Transverse colon (tissue), 4 donors: ENCODE data around the gene CPLX1. TPM values are rescaled to one million over a fixed set of nuclear protein-coding genes. Genes with fewer than 3 reads are reported as not detected.

Experiments
- DNase-seq: peaks from one replicate; pipeline ENCODE4 v3.0.0-alpha.2; 2019
- H3K27ac ChIP-seq, 4 donors: fragments of 200-600 bp; sonication (generic); 2 replicates each; pipeline ENCODE4 v1.5.1; 2016 to 2018; ENCODE audit warnings: inconsistent platforms in 4 of 4
- H3K27me3 ChIP-seq: fragments of 200-600 bp; sonication (generic); 2 replicates; pipeline ENCODE4 v1.5.1; 2017; ENCODE audit warnings: inconsistent platforms
- H3K36me3 ChIP-seq, 4 donors: fragments of 200-600 bp; sonication (generic); 2 replicates each; pipeline ENCODE4 v1.5.1; 2017 to 2019; ENCODE audit warnings: inconsistent platforms in 4 of 4
- H3K4me1 ChIP-seq, 4 donors: fragments of 200-600 bp; sonication (generic); 2 replicates each; pipeline ENCODE4 v1.5.1; 2017 to 2020; ENCODE audit warnings: inconsistent platforms in 4 of 4
- H3K4me3 ChIP-seq, 4 donors: fragments of 200-600 bp; sonication (generic); 1 replicate in 1 of 4; 2 replicates in 3 of 4; pipeline versions ENCODE4 v1.5.1 to v1.6.1; 2017 to 2019; ENCODE audit warnings: inconsistent platforms in 4 of 4
- H3K9me3 ChIP-seq, 2 donors: fragments of 200-600 bp; sonication (generic); 2 replicates each; pipeline ENCODE4 v1.5.1; 2017 to 2019; ENCODE audit warnings: inconsistent platforms in 2 of 2
- CTCF ChIP-seq, 5 experiments: fragments of 200-600 bp in 3 of 5; fragments of 450-650 bp in 2 of 5; sonication (generic) in 3 of 5; IDR thresholded peaks; 1 replicate in 2 of 5; 2 replicates in 3 of 5; pipeline ENCODE4 v1.5.1; 2016 to 2017; ENCODE audit warnings: antibody characterized with exemption in 5 of 5, inconsistent platforms in 3 of 5, mild to moderate bottlenecking in 2 of 5, moderate library complexity in 1 of 5
- EP300 ChIP-seq: sonication (generic); formaldehyde crosslinking; IDR thresholded peaks from one replicate; pipeline ENCODE4 v1.6.1; 2017; ENCODE audit warnings: antibody characterized with exemption, low read depth
- POLR2A ChIP-seq: fragments of 450-650 bp; IDR thresholded peaks from one replicate; pipeline ENCODE4 v1.6.1; 2016; ENCODE audit warnings: antibody characterized with exemption, mild to moderate bottlenecking, moderate library complexity
- POLR2AphosphoS5 ChIP-seq, 3 donors: sonication (generic); formaldehyde crosslinking; IDR thresholded peaks; one replicate each; pipeline ENCODE4 v1.6.1; 2016; ENCODE audit warnings: antibody characterized with exemption in 3 of 3
- WGBS, 2 donors: methylation state at CpG; one replicate each; pipeline ENCODE4 v1.1.5; 2018; ENCODE audit warnings: low coverage in 1 of 2; 5-methylcytosine and 5-hydroxymethylcytosine counted together
- in situ Hi-C, 4 donors: fragments of 200-750 bp; cut with MboI; loops; one replicate each; pipeline versions ENCODE4 v1.15.0 to v1.15.1; 2017; ENCODE audit warnings: low sequenced_read_pairs in 3 of 4, low pct_ligation_motif_present in 1 of 4, low pct_unique_long_range_greater_than_20kb in 1 of 4
- intact Hi-C: fragments of 100-400 bp; cut with DNase I; formaldehyde crosslinking; loops from one replicate; pipeline ENCODE4 v1.15.1; 2023; ENCODE audit warnings: low total_unique reads
- total RNA-seq, 4 donors: library from RNA; depleted of rRNA; stranded (reverse); fragments of >200 nt; gene quantifications; one replicate each; pipeline ENCODE4 v1.1.0, GENCODE V29; 2016

CPLX1 gene
- total RNA-seq, 4 donors from 2014 or later = 0.32 to 3.7 (median 0.41) TPM; not detected in 1

GRCh38 chr4:744212-744841, 81.6 kb downstream of the CPLX1 start:
- H3K4me3 ChIP-seq = no peak overlapping the region
- intact Hi-C loops (no loop called here), in situ Hi-C loops (no loop called here)
- DNase-seq = no peak
- TF ChIP-seq CTCF (IDR thresholded peaks at IDR 0.05) (no peak), POLR2A (no peak), EP300 (no peak), POLR2AphosphoS5 (IDR thresholded peaks at IDR 0.05) (no peak)
- no peaks in the 10 kb centered on the region for H3K9me3 ChIP-seq
- peaks cover 0 to 2% (median 0%) of the 10 kb centered on the region in 4 donors for H3K4me1 ChIP-seq
- peaks cover 0 to 19% (median 0%) of the 10 kb centered on the region in 4 donors for H3K36me3 ChIP-seq
- no peaks in the 10 kb centered on the region for H3K27me3 ChIP-seq
- H3K27ac ChIP-seq = no peak overlapping the region
- 90 to 92% methylated on average over 4 to 34 of the region's 44 CpGs for WGBS, 2 donors

- Histone ChIP-seq H3K4me3 (no peak overlapping the region), H3K27ac (no peak overlapping the region), H3K9me3 (no peaks in the 10 kb centered on the region), H3K27me3 (no peaks in the 10 kb centered on the region), H3K4me1 (peaks cover 0 to 9% (median 0%) of the 10 kb centered on the region in 4 donors), H3K36me3 (peaks cover 0 to 16% (median 0%) of the 10 kb centered on the region in 4 donors)
- intact Hi-C loops (no loop called here), in situ Hi-C loops (no loop called here)
- no peak for DNase-seq
- no peak for TF ChIP-seq POLR2A
- no peak for TF ChIP-seq CTCF (IDR thresholded peaks at IDR 0.05)
- 73 to 87% methylated on average over 9 to 22 of the region's 22 CpGs for WGBS, 2 donors
Measured at GRCh38 chr4:743463-744211, 82.3 kb downstream of the CPLX1 start.

- Histone ChIP-seq H3K27ac (no peak overlapping the region), H3K4me3 (no peak overlapping the region), H3K9me3 (no peaks in the 10 kb centered on the region), H3K4me1 (peaks cover 0 to 14% (median 0%) of the 10 kb centered on the region in 4 donors), H3K27me3 (no peaks in the 10 kb centered on the region), H3K36me3 (peaks cover 0 to 10% (median 0%) of the 10 kb centered on the region in 4 donors)
- TF ChIP-seq POLR2A (no peak), CTCF (IDR thresholded peaks at IDR 0.05) (peak; percentile 86 to 95 (median 92))
- 74 to 92% methylated on average over 5 to 25 of the region's 26 CpGs for WGBS, 2 donors
- DNase-seq = peak; percentile 72
- intact Hi-C loops (no loop called here), in situ Hi-C loops (no loop called here)
Measured at GRCh38 chr4:742742-743311, 83.1 kb downstream of the CPLX1 start.

- 73 to 84% methylated on average over 17 to 21 of the region's 21 CpGs for WGBS, 2 donors
- H3K36me3 ChIP-seq = peaks cover 0 to 14% (median 0%) of the 10 kb centered on the region in 4 donors
- TF ChIP-seq EP300 (no peak), POLR2A (no peak), CTCF (IDR thresholded peaks at IDR 0.05) (no peak), POLR2AphosphoS5 (IDR thresholded peaks at IDR 0.05) (no peak)
- no peak overlapping the region for H3K4me3 ChIP-seq
- H3K27me3 ChIP-seq = no peaks in the 10 kb centered on the region
- no peak overlapping the region for H3K27ac ChIP-seq
- H3K9me3 ChIP-seq = no peaks in the 10 kb centered on the region
- H3K4me1 ChIP-seq = peaks cover 0 to 14% (median 0%) of the 10 kb centered on the region in 4 donors
- in situ Hi-C loops = no loop called here
- intact Hi-C loops = no loop called here
- DNase-seq = no peak
Measured at GRCh38 chr4:742096-742741, 83.7 kb downstream of the CPLX1 start.
